H1 (cell line): Measurements from ENCODE around the gene USP20. TPM values are rescaled to one million over a fixed set of nuclear protein-coding genes. Genes with fewer than 3 reads are reported as not detected.

Source experiments
- ASH2L ChIP-seq: fragments of 200-600, 300-600 bp; sonication (generic); IDR thresholded peaks from one replicate; pipeline ENCODE4 v1.7.1; 2017; ENCODE audit warnings: low read length
- CBX8 ChIP-seq: fragments of 300-800, 300-1000 bp; sonication (generic); IDR thresholded peaks from 2 replicates; pipeline ENCODE4 v1.7.1; 2016; ENCODE audit warnings: low read depth, low read length, borderline replicate concordance
- EGR1 ChIP-seq: IDR thresholded peaks from 2 replicates; pipeline ENCODE4 v1.6.1; 2011; ENCODE audit warnings: low read depth, low read length, borderline replicate concordance
- KDM1A ChIP-seq: fragments of 200-600, 300-600 bp; sonication (generic); IDR thresholded peaks from 2 replicates; pipeline ENCODE4 v1.7.1; 2016; ENCODE audit warnings: mild to moderate bottlenecking, low read length, borderline replicate concordance
- NANOG ChIP-seq: IDR thresholded peaks from 2 replicates; pipeline ENCODE4 v1.6.1; 2011; ENCODE audit warnings: low read length, low read depth, mild to moderate bottlenecking, inconsistent platforms; ENCODE audit not compliant: insufficient read depth, poor library complexity, severe bottlenecking
- SRF ChIP-seq: IDR thresholded peaks from 2 replicates; pipeline ENCODE4 v1.6.1; 2011; ENCODE audit warnings: mild to moderate bottlenecking, low read depth, low read length, moderate library complexity
- ZNF274 ChIP-seq: IDR thresholded peaks from 2 replicates; pipeline ENCODE4 v1.7.0; 2012; ENCODE audit warnings: low read length, borderline replicate concordance; ENCODE audit errors: extremely low read depth
- polyA plus RNA-seq, 7 experiments: library from polyadenylated mRNA; depleted of rRNA in 3 of 7; stranded (reverse) in 5 of 7; unstranded in 2 of 7; fragments of >200 nt in 5 of 7; fragments of 200-250 nt in 2 of 7; gene quantifications; 1 replicate in 5 of 7; 2 replicates in 1 of 7; 4 replicates in 1 of 7; pipeline versions ENCODE4 v1.2.1 to v1.2.3, GENCODE V29; 2011 to 2013; ENCODE audit warnings: missing spikeins in 2 of 7, mixed read lengths in 2 of 7
- total RNA-seq: library from RNA; stranded (reverse); fragmentation: NEBNext Ultra II Directional; extraction: Animal tissue kit (Norgen Biotek cat#: 25700); gene quantifications from 2 replicates; pipeline ENCODE4 v1.2.1, GENCODE V29; 2021
- TF ChIP-seq, protein P1 (sequence below): fragments of 300-600 bp; sonication (generic); IDR thresholded peaks from 2 replicates; pipeline ENCODE4 v1.7.1; 2012; ENCODE audit warnings: low read length, moderate library complexity, mild to moderate bottlenecking, inconsistent platforms; ENCODE audit not compliant: insufficient replicate concordance

USP20 gene
- total and polyA plus RNA-seq, 2 of the 8 experiments (the other 6 are each of a cell fraction or from before 2014, with no cell fraction given), result 13.4 to 23.0 TPM

DNA sequence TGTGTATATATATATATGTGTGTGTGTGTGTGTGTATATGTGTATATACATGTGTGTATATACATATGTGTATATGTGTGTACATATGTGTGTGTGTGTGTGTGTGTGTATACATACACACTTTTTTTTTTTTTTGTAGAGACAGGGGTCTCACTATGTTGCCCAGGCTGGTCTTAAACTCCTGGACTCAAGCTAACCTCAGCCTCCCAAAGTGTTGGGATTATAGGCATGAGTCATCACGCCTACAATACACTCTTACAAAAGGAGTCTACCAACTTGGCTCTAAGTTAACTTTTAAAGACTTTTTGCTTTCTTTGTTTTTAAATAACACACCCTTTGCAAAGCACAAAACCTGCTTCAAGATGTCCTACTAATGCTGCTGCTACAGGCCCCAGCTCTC lies 2.3 kb upstream of the USP20 start (continued):
- TF ChIP-seq, protein P1, sequence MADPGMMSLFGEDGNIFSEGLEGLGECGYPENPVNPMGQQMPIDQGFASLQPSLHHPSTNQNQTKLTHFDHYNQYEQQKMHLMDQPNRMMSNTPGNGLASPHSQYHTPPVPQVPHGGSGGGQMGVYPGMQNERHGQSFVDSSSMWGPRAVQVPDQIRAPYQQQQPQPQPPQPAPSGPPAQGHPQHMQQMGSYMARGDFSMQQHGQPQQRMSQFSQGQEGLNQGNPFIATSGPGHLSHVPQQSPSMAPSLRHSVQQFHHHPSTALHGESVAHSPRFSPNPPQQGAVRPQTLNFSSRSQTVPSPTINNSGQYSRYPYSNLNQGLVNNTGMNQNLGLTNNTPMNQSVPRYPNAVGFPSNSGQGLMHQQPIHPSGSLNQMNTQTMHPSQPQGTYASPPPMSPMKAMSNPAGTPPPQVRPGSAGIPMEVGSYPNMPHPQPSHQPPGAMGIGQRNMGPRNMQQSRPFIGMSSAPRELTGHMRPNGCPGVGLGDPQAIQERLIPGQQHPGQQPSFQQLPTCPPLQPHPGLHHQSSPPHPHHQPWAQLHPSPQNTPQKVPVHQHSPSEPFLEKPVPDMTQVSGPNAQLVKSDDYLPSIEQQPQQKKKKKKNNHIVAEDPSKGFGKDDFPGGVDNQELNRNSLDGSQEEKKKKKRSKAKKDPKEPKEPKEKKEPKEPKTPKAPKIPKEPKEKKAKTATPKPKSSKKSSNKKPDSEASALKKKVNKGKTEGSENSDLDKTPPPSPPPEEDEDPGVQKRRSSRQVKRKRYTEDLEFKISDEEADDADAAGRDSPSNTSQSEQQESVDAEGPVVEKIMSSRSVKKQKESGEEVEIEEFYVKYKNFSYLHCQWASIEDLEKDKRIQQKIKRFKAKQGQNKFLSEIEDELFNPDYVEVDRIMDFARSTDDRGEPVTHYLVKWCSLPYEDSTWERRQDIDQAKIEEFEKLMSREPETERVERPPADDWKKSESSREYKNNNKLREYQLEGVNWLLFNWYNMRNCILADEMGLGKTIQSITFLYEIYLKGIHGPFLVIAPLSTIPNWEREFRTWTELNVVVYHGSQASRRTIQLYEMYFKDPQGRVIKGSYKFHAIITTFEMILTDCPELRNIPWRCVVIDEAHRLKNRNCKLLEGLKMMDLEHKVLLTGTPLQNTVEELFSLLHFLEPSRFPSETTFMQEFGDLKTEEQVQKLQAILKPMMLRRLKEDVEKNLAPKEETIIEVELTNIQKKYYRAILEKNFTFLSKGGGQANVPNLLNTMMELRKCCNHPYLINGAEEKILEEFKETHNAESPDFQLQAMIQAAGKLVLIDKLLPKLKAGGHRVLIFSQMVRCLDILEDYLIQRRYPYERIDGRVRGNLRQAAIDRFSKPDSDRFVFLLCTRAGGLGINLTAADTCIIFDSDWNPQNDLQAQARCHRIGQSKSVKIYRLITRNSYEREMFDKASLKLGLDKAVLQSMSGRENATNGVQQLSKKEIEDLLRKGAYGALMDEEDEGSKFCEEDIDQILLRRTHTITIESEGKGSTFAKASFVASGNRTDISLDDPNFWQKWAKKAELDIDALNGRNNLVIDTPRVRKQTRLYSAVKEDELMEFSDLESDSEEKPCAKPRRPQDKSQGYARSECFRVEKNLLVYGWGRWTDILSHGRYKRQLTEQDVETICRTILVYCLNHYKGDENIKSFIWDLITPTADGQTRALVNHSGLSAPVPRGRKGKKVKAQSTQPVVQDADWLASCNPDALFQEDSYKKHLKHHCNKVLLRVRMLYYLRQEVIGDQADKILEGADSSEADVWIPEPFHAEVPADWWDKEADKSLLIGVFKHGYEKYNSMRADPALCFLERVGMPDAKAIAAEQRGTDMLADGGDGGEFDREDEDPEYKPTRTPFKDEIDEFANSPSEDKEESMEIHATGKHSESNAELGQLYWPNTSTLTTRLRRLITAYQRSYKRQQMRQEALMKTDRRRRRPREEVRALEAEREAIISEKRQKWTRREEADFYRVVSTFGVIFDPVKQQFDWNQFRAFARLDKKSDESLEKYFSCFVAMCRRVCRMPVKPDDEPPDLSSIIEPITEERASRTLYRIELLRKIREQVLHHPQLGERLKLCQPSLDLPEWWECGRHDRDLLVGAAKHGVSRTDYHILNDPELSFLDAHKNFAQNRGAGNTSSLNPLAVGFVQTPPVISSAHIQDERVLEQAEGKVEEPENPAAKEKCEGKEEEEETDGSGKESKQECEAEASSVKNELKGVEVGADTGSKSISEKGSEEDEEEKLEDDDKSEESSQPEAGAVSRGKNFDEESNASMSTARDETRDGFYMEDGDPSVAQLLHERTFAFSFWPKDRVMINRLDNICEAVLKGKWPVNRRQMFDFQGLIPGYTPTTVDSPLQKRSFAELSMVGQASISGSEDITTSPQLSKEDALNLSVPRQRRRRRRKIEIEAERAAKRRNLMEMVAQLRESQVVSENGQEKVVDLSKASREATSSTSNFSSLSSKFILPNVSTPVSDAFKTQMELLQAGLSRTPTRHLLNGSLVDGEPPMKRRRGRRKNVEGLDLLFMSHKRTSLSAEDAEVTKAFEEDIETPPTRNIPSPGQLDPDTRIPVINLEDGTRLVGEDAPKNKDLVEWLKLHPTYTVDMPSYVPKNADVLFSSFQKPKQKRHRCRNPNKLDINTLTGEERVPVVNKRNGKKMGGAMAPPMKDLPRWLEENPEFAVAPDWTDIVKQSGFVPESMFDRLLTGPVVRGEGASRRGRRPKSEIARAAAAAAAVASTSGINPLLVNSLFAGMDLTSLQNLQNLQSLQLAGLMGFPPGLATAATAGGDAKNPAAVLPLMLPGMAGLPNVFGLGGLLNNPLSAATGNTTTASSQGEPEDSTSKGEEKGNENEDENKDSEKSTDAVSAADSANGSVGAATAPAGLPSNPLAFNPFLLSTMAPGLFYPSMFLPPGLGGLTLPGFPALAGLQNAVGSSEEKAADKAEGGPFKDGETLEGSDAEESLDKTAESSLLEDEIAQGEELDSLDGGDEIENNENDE, result no peak
- TF ChIP-seq NANOG (no peak), ASH2L (no peak), EGR1 (no peak), SRF (no peak), ZNF274 (no peak), KDM1A (no peak), CBX8 (no peak)
